Panc1 (cell line): ENCODE results near the gene ARHGAP12.

ENCODE experiments used
- CTCF ChIP-seq: fragments of 450-650 bp; IDR thresholded peaks from 2 replicates; pipeline ENCODE4 v1.5.1; 2017; ENCODE audit warnings: mild to moderate bottlenecking
- POLR2AphosphoS5 ChIP-seq: IDR thresholded peaks from 2 replicates; pipeline ENCODE4 v1.6.1; 2012; ENCODE audit warnings: mild to moderate bottlenecking, low read depth, low read length, moderate library complexity
- SIN3A ChIP-seq: IDR thresholded peaks from 2 replicates; pipeline ENCODE4 v1.6.1; 2012; ENCODE audit warnings: low read depth, mild to moderate bottlenecking, low read length, moderate library complexity, borderline replicate concordance; ENCODE audit not compliant: insufficient read depth

GRCh38 chr10:31803606-31804351, 124.9 kb downstream of the ARHGAP12 start:
- TF ChIP-seq CTCF: no peak
- TF ChIP-seq SIN3A: no peak
- no peak for TF ChIP-seq POLR2AphosphoS5
